Gastroesophageal sphincter (tissue), 4 donors: ENCODE data around the gene TRAF3. TPM values are rescaled to one million over a fixed set of nuclear protein-coding genes. Genes with fewer than 3 reads are reported as not detected.

Experiments
- ATAC-seq: fragments of 150-250 bp; one replicate; pipeline ENCODE4 v1.9.1; 2016; ENCODE audit warnings: mild to moderate bottlenecking, moderate library complexity
- H3K27ac ChIP-seq, 4 donors: fragments of 200-600 bp; sonication (generic) in 3 of 4; 1 replicate in 3 of 4; 2 replicates in 1 of 4; pipeline ENCODE4 v1.5.1; 2016 to 2019
- H3K27me3 ChIP-seq: fragments of 200-600 bp; sonication (generic); one replicate; pipeline ENCODE4 v1.5.1; 2019
- H3K36me3 ChIP-seq, 2 donors: fragments of 200-600 bp; sonication (generic); one replicate each; pipeline ENCODE4 v1.5.1; 2019; ENCODE audit warnings: control low read depth in 1 of 2
- H3K4me1 ChIP-seq, 3 donors: fragments of 200-600 bp; sonication (generic); 1 replicate in 2 of 3; 2 replicates in 1 of 3; pipeline ENCODE4 v1.5.1; 2016 to 2019; ENCODE audit warnings: control low read depth in 2 of 3
- H3K4me3 ChIP-seq, 2 donors: fragments of 200-600 bp; sonication (generic); one replicate each; pipeline ENCODE4 v1.5.1; 2019; ENCODE audit warnings: mild to moderate bottlenecking in 1 of 2, moderate library complexity in 1 of 2
- H3K9me3 ChIP-seq, 3 donors: fragments of 200-600 bp; sonication (generic); one replicate each; pipeline ENCODE4 v1.5.1; 2017 to 2019; ENCODE audit warnings: control low read depth in 2 of 3
- EP300 ChIP-seq: sonication (generic); formaldehyde crosslinking; IDR thresholded peaks from one replicate; pipeline ENCODE4 v1.6.1; 2017; ENCODE audit warnings: antibody characterized with exemption, mild to moderate bottlenecking
- POLR2A ChIP-seq, 2 donors: fragments of 450-650 bp; IDR thresholded peaks; one replicate each; pipeline ENCODE4 v1.6.1; 2017; ENCODE audit warnings: antibody characterized with exemption in 2 of 2, mild to moderate bottlenecking in 2 of 2, moderate library complexity in 1 of 2
- POLR2AphosphoS5 ChIP-seq: sonication (generic); formaldehyde crosslinking; IDR thresholded peaks from one replicate; pipeline ENCODE4 v1.6.1; 2017; ENCODE audit warnings: antibody characterized with exemption
- WGBS, 2 donors: methylation state at CpG; one replicate each; pipeline ENCODE4 v1.1.5; 2018; ENCODE audit warnings: low coverage in 1 of 2; 5-methylcytosine and 5-hydroxymethylcytosine counted together
- total RNA-seq, 4 donors: library from RNA; depleted of rRNA; stranded (reverse); fragments of >200 nt; gene quantifications; one replicate each; pipeline ENCODE4 v1.1.0, GENCODE V29; 2016
- TF ChIP-seq, protein P1 (sequence below), 4 experiments: fragments of 200-600 bp in 2 of 4; fragments of 450-650 bp in 2 of 4; sonication (generic) in 1 of 4; IDR thresholded peaks; one replicate each; pipeline ENCODE4 v1.5.1; 2017 to 2019; ENCODE audit warnings: antibody characterized with exemption in 4 of 4, mild to moderate bottlenecking in 2 of 4, moderate library complexity in 2 of 4

The TRAF3 gene
- total RNA-seq, 4 donors from 2014 or later: 10.9 to 29.0 (median 18.7) TPM

DNA sequence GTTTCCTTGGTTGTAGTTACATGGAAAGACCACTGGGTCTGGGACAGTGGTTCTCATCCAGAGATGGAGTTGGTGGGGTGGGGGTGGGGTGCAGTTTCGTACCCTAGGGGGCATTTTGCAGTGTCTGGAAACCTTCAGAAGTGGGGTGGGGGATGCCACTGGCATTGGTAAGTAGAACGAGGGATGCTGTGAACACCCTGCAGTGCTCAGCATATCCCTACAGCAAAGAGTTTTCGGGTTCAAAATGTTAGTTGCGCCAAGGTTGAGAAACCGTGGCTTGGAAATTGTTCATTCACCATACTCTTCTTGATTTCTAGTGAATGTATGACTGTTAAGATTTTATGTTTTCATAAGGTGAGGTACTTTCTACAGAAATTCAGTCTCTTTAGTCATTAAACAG lies 28.7 kb downstream of the TRAF3 start:
- TF ChIP-seq POLR2A (IDR thresholded peaks at IDR 0.05) (no peak), EP300 (no peak), POLR2AphosphoS5 (no peak)
- TF ChIP-seq, protein P1, sequence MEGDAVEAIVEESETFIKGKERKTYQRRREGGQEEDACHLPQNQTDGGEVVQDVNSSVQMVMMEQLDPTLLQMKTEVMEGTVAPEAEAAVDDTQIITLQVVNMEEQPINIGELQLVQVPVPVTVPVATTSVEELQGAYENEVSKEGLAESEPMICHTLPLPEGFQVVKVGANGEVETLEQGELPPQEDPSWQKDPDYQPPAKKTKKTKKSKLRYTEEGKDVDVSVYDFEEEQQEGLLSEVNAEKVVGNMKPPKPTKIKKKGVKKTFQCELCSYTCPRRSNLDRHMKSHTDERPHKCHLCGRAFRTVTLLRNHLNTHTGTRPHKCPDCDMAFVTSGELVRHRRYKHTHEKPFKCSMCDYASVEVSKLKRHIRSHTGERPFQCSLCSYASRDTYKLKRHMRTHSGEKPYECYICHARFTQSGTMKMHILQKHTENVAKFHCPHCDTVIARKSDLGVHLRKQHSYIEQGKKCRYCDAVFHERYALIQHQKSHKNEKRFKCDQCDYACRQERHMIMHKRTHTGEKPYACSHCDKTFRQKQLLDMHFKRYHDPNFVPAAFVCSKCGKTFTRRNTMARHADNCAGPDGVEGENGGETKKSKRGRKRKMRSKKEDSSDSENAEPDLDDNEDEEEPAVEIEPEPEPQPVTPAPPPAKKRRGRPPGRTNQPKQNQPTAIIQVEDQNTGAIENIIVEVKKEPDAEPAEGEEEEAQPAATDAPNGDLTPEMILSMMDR (IDR thresholded peaks at IDR 0.05): no peak
- WGBS, 2 donors: 89 to 97% methylated on average over 4 of the region's 5 CpGs

DNA sequence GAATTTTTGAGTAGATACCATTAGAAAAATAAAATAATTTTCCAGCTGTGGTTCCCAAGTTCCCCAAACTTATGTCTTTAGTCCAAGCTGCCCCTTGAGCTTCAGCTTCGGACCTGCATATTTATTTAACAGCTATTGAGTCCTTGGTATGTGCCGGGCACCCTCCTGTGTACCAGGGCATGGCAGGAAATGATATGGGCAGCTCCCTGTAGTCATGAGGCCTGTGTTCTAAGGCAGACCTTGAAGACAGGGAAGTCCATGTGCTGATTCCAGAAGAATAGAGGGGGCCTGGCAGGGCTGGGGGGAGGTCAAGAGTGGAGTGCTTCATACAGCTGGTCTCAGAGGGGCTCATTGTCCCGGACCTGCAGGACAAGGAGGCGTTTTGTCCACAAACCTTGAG lies 29.2 kb downstream of the TRAF3 start:
- Histone ChIP-seq H3K4me3 (no peak overlapping the region), H3K27ac (no peak overlapping the region), H3K27me3 (no peaks in the 10 kb centered on the region), H3K36me3 (no peaks in the 10 kb centered on the region), H3K9me3 (no peaks in the 10 kb centered on the region), H3K4me1 (no peaks in the 10 kb centered on the region)
- no peak for TF ChIP-seq POLR2A (IDR thresholded peaks at IDR 0.05)
- TF ChIP-seq, protein P1 (IDR thresholded peaks at IDR 0.05): no peak
- no peak for ATAC-seq
- WGBS, 2 donors: 84 to 100% methylated on average over 2 of the region's 4 CpGs

More for the DNA sequence above, 28.7 kb downstream of the TRAF3 start:
- H3K27me3 ChIP-seq: no peaks in the 10 kb centered on the region
- H3K27ac ChIP-seq: no peak overlapping the region
- no peaks in the 10 kb centered on the region for H3K4me1 ChIP-seq
- no peaks in the 10 kb centered on the region for H3K9me3 ChIP-seq
- H3K4me3 ChIP-seq: no peak overlapping the region
- no peak for ATAC-seq
- H3K36me3 ChIP-seq: no peaks in the 10 kb centered on the region

DNA sequence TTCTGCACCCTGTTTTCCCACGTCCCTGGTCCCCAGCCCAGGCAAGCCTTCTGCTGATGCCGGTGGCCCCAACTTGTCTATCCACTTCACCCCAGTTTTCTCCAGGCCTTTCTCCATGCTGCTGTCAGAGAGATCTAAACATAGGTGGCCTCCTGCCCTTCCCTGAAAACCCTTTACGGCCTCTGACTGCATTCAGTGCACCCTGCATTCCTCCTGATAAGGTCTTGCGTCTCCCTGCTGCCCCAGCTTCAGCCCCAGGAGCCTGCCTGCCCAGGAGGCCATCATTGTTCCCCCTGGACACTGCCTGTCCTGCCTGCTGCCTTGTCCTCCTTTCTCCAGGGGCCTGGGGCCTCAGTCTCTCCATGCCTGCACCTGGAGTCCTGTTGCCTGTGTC lies 29.8 kb downstream of the TRAF3 start:
- TF ChIP-seq POLR2A (IDR thresholded peaks at IDR 0.05): no peak
- H3K9me3 ChIP-seq: no peaks in the 10 kb centered on the region
- H3K4me3 ChIP-seq: no peak overlapping the region
- H3K4me1 ChIP-seq: no peaks in the 10 kb centered on the region
- H3K27me3 ChIP-seq: no peaks in the 10 kb centered on the region
- ATAC-seq: no peak
- H3K27ac ChIP-seq: no peak overlapping the region
- WGBS, 2 donors: 94 to 96% methylated on average over 4 of the region's 4 CpGs
- no peaks in the 10 kb centered on the region for H3K36me3 ChIP-seq

DNA sequence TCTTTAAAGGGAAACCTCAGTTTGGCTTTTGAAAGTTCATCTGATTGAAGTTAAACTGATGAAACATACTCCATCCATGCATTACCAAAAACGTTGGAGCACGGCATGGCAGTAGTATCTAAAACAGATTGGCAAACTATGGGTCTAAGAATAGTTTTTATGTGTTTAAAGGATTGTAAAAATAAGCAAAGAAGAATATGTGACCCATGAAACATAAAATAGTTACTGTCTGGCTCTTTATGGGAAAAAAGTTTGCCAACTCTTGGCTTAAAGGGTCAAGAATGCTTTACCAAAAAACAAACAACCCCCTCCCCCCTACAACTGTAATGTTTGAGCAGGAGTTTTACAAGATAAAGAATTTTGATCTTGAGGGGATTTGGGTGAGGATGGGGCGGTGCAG lies 32.6 kb downstream of the TRAF3 start:
- H3K4me3 ChIP-seq: no peak overlapping the region
- no peak overlapping the region for H3K27ac ChIP-seq
- no peaks in the 10 kb centered on the region for H3K4me1 ChIP-seq
- H3K27me3 ChIP-seq: no peaks in the 10 kb centered on the region
- no peaks in the 10 kb centered on the region for H3K9me3 ChIP-seq
- WGBS, 2 donors: 76 to 78% methylated on average over 3 of the region's 3 CpGs
- ATAC-seq: no peak
- TF ChIP-seq, protein P1 (IDR thresholded peaks at IDR 0.05): no peak
- no peak for TF ChIP-seq POLR2A (IDR thresholded peaks at IDR 0.05)
- TF ChIP-seq POLR2AphosphoS5: no peak
- TF ChIP-seq EP300: no peak
- H3K36me3 ChIP-seq: no peaks in the 10 kb centered on the region

DNA sequence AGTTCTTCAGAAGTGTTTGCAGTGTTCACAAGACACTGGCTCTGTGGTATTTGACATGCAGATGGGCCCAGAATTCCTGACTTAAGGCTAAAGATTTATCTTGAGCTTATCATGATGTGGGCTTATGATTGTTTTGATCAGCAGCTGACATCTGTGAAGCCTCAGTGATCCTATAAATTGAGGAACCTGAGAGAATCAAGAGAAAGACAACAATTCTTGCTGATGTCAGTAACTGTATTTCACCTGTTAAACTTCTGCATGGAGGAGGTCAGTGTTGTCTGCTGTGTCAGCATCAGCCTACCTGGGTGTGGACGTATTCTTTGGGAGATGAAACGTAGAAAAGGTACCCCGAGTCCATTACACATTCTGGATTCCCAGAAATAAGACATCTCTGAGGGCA lies 33.3 kb downstream of the TRAF3 start:
- H3K4me1 ChIP-seq: no peaks in the 10 kb centered on the region
- no peak for ATAC-seq
- H3K4me3 ChIP-seq: no peak overlapping the region
- no peaks in the 10 kb centered on the region for H3K36me3 ChIP-seq
- H3K9me3 ChIP-seq: no peaks in the 10 kb centered on the region
- H3K27ac ChIP-seq: no peak overlapping the region
- no peak for TF ChIP-seq EP300
- WGBS, 2 donors: 97% methylated on average over 3 of the region's 3 CpGs; no CpG with 5 or more reads in 1 of the 2 donors
- no peaks in the 10 kb centered on the region for H3K27me3 ChIP-seq

DNA sequence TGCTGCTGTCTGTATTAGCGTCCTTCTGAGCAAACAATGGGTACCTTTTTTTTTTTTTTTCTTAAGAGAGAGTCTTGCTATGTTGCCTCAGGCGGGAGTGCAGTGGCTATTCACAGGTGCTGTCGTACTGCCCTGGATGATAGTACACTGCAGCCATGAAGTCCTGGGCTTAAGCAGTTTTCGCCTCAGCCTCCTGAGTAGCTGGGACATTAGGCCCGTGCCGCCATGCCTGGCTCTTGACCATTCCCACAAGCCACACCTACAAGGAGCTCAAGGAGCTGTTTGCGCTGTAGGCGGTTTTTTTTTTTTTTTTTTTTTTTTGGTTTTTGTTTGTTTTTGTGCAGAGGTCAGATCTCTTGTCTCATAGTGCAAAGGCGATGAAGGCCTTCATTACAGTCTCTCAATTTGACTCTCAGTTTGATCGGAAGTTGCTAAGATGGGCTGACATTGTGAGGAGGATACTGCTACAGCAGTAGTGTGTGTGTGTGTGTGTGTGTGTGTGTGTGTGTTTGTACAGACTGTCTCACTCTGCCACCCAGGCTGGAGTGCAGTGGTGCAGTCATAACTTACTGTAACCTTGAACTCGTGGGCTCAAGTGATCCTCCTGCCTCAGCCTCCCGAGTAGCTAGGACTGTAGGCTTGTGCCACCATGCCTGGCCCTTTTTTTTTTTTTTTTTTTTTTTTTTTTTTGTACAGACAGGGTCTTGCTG lies 34.2 kb downstream of the TRAF3 start:
- H3K9me3 ChIP-seq: no peaks in the 10 kb centered on the region
- WGBS, 2 donors: 90% methylated on average over 4 to 12 of the region's 12 CpGs

More for the DNA sequence above, 34.2 kb downstream of the TRAF3 start:
- no peaks in the 10 kb centered on the region for H3K27me3 ChIP-seq
- TF ChIP-seq EP300 (no peak), POLR2AphosphoS5 (no peak), POLR2A (IDR thresholded peaks at IDR 0.05) (no peak)
- TF ChIP-seq, protein P1 (IDR thresholded peaks at IDR 0.05): no peak
- H3K27ac ChIP-seq: no peak overlapping the region
- ATAC-seq: no peak
- H3K36me3 ChIP-seq: no peaks in the 10 kb centered on the region
- no peak overlapping the region for H3K4me3 ChIP-seq
- H3K4me1 ChIP-seq: no peaks in the 10 kb centered on the region
